ENCODE results near the gene SERPINE1.
A peak's percentile ranks its signal among the peaks of the same experiment; 100 is the strongest.
"Not testable (repeated sequence)": the region's sequence is repeated elsewhere in the genome, so short reads cannot be mapped to it uniquely, and the experiment has no call there.

The SERPINE1 gene

GRCh38 chr7:101094791-101095375, 32.0 kb upstream of the SERPINE1 start:
- TF ChIP-seq GATA1 (IDR thresholded peaks at IDR 0.05; ENCODE audit: low read depth, low read length) (no peak), POLR2A (IDR thresholded peaks at IDR 0.05; ENCODE audit: low read length) (no peak)
- peak; percentile 63 to 80 for DNase-seq

GRCh38 chr7:101096331-101096956, 30.5 kb upstream of the SERPINE1 start:
- DNase-seq, result peak; percentile 34 to 37
- no peak for TF ChIP-seq GATA1 (IDR thresholded peaks at IDR 0.05; ENCODE audit: low read depth, low read length)
- no peak for TF ChIP-seq POLR2A (IDR thresholded peaks at IDR 0.05; ENCODE audit: low read length)

GRCh38 chr7:101096957-101097347, 30.0 kb upstream of the SERPINE1 start:
- DNase-seq, result no peak
- TF ChIP-seq GATA1 (IDR thresholded peaks at IDR 0.05; ENCODE audit: low read depth, low read length) (no peak), POLR2A (IDR thresholded peaks at IDR 0.05; ENCODE audit: low read length) (peak; percentile 13)

- TF ChIP-seq POLR2A (IDR thresholded peaks at IDR 0.05; ENCODE audit: low read length), result no peak
- no peak for TF ChIP-seq GATA1 (IDR thresholded peaks at IDR 0.05; ENCODE audit: low read depth, low read length)
- DNase-seq, result no peak
These were observed 29.3 kb upstream of the SERPINE1 start for GRCh38 chr7:101097561-101097960.

GRCh38 chr7:101099969-101100781, 26.7 kb upstream of the SERPINE1 start:
- peak; percentile 96 to 97 for DNase-seq
- TF ChIP-seq GATA1 (IDR thresholded peaks at IDR 0.05; ENCODE audit: low read depth, low read length) (no peak), POLR2A (IDR thresholded peaks at IDR 0.05; ENCODE audit: low read length) (peak; percentile 65)

- DNase-seq, result no peak
These were observed 25.8 kb upstream of the SERPINE1 start for GRCh38 chr7:101100858-101101847.

GRCh38 chr7:101102026-101102425, 24.9 kb upstream of the SERPINE1 start:
- DNase-seq, result no peak
- TF ChIP-seq GATA1 (IDR thresholded peaks at IDR 0.05; ENCODE audit: low read depth, low read length) (no peak), POLR2A (IDR thresholded peaks at IDR 0.05; ENCODE audit: low read length) (no peak)

More at GRCh38 chr7:101100858-101101847, 25.8 kb upstream of the SERPINE1 start:
- no peak for TF ChIP-seq POLR2A (IDR thresholded peaks at IDR 0.05; ENCODE audit: low read length)

GRCh38 chr7:101103701-101104100, 23.2 kb upstream of the SERPINE1 start:
- not testable (repeated sequence) for DNase-seq

GRCh38 chr7:101104193-101104713, 22.7 kb upstream of the SERPINE1 start:
- TF ChIP-seq POLR2A (IDR thresholded peaks at IDR 0.05; ENCODE audit: low read length) (no peak), GATA1 (IDR thresholded peaks at IDR 0.05; ENCODE audit: low read depth, low read length) (no peak)
- no peak for DNase-seq

- no peak for DNase-seq
- TF ChIP-seq GATA1 (IDR thresholded peaks at IDR 0.05; ENCODE audit: low read depth, low read length) (no peak), POLR2A (IDR thresholded peaks at IDR 0.05; ENCODE audit: low read length) (no peak)
These were observed 22.1 kb upstream of the SERPINE1 start for GRCh38 chr7:101104799-101105198.

GRCh38 chr7:101105248-101105647, 21.7 kb upstream of the SERPINE1 start:
- not testable (repeated sequence) for DNase-seq

GRCh38 chr7:101106386-101106785, 20.5 kb upstream of the SERPINE1 start:
- DNase-seq, result no peak
- no peak for TF ChIP-seq POLR2A (IDR thresholded peaks at IDR 0.05; ENCODE audit: low read length)
- TF ChIP-seq GATA1 (IDR thresholded peaks at IDR 0.05; ENCODE audit: low read depth, low read length), result no peak

GRCh38 chr7:101108330-101108857, 18.5 kb upstream of the SERPINE1 start:
- no peak for DNase-seq
- TF ChIP-seq GATA1 (IDR thresholded peaks at IDR 0.05; ENCODE audit: low read depth, low read length) (no peak), POLR2A (IDR thresholded peaks at IDR 0.05; ENCODE audit: low read length) (no peak)
